Mononuclear cell (primary cell): Measurements from ENCODE around the gene SYTL2. TPM values are rescaled to one million over a fixed set of nuclear protein-coding genes. Genes with fewer than 3 reads are reported as not detected.

ENCODE experiments used
- H3K27me3 ChIP-seq: 2 replicates; pipeline ENCODE4 v1.6.0; 2011; ENCODE audit warnings: low read length, control low read depth; ENCODE audit not compliant: insufficient read depth
- H3K4me1 ChIP-seq: 2 replicates; pipeline ENCODE4 v1.5.1; 2011; ENCODE audit warnings: mild to moderate bottlenecking, low read length, control low read depth; ENCODE audit not compliant: insufficient read depth
- H3K4me3 ChIP-seq: 2 replicates; pipeline ENCODE4 v1.5.1; 2011; ENCODE audit warnings: mild to moderate bottlenecking, low read length, moderate library complexity
- H3K9me3 ChIP-seq: 2 replicates; pipeline ENCODE4 v1.5.1; 2011; ENCODE audit warnings: low read depth, mild to moderate bottlenecking, control low read depth, low read length
- total RNA-seq: library from RNA; depleted of rRNA; stranded (reverse); fragments of >200 nt; gene quantifications from one replicate; pipeline ENCODE4 v1.2.3, GENCODE V29; 2012

The SYTL2 gene
- total RNA-seq, 1 donor: 26.6 TPM

DNA sequence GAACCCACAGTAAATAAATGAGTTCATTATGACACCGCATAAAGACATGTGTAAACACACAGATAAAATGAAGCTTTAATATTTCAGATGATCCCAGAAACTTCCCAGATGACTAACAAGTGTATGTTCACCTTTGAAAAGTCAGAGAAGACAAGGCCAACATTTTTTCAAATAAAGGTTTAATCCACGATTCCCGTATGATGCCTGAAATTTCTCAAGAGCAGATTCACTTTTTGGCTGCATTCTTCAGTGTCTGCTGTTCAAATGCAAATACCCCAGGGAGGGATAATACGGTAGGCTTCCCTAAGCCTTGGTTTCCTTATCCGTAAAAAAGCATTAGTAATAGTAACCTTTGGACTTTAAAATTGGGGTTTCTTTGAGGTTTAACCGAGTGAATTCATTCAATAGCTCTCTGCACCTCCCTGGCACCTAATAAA, 62.5 kb downstream of the SYTL2 start:
- H3K4me3 ChIP-seq: no peak overlapping the region
- H3K4me1 ChIP-seq: peaks cover 56% of the 10 kb centered on the region
- no peaks in the 10 kb centered on the region for H3K9me3 ChIP-seq
- H3K27me3 ChIP-seq: no peaks in the 10 kb centered on the region

DNA sequence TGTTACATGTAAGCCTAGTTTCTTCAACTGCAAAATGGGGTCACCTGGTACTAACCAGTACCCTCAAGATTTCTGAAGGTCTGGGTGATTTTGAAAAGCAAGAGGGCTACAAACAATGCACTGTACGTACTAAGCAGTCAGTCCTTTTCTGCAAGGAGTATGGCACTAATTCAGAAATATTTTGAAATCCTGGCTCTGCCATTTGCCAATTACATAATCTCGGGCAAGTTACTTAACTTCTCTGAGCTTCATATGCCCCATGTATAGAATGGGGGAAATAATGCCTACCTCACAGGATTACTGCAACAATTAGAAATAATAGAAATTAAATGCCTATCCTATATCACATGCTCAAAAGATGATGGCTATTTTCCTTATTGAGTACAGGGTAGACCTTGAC, 64.3 kb downstream of the SYTL2 start:
- Histone ChIP-seq H3K4me1 (peaks cover 38% of the 10 kb centered on the region), H3K27me3 (no peaks in the 10 kb centered on the region), H3K9me3 (no peaks in the 10 kb centered on the region), H3K4me3 (no peak overlapping the region)

DNA sequence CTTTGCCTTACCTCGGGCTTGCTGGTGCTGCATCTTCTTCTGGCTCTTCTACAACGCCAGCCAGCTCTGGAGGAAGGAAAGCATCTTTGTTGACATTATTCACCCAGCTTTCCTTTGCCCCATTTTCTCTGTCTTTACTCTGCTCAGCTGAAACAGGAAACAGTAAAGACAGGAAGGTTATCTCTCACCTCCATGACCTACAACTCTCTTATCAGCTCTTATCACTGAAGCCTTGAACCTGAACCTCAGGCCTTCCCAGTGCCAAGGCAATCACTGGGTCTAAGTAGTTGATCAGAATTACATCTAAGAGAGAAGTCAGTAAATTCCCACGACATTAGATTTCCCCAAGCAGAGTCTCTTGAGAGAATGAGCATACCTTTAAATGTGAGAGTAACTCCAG, 65.3 kb downstream of the SYTL2 start:
- H3K4me1 ChIP-seq: peaks cover 30% of the 10 kb centered on the region
- no peaks in the 10 kb centered on the region for H3K9me3 ChIP-seq
- H3K4me3 ChIP-seq: no peak overlapping the region
- H3K27me3 ChIP-seq: no peaks in the 10 kb centered on the region

DNA sequence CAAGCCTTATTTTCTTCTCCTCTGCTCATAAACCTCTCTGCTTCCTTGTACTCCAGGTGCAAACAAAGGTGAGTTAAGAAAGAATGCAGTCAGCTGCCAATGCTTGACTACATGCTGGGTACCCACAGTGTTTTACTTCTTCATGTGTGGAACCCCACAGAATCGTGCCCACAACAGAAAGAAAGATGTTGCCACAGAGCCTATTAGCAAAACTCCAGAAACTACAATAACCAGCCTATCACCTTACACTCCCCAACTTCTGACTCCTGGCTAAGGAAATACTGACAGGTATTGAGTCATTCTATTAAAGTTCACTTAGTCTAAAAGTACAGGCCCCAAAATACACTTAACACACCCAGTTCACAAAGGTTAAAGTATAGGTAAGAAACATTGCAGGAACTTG, 68.1 kb downstream of the SYTL2 start:
- Histone ChIP-seq H3K4me1 (peaks cover 17% of the 10 kb centered on the region), H3K9me3 (no peaks in the 10 kb centered on the region), H3K4me3 (no peak overlapping the region), H3K27me3 (no peaks in the 10 kb centered on the region)

DNA sequence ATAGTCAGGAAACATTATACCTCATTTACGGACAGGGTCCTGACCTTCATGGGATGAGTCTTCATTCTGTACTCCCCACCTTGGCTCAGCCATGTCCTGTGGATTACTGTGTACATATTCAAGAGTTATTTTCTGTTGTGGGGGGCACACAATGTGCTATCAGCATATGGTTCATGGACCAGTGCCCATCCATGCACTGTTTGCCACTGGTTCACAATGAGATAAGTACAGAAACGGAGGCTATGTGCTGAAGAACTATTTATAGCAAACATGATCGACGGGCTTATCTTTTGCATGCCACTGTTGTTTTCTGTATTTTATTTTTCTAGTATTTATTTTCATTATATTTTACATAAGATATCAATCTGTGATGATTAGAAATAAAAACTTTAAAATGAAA, 68.6 kb downstream of the SYTL2 start:
- no peaks in the 10 kb centered on the region for H3K27me3 ChIP-seq
- H3K4me3 ChIP-seq: no peak overlapping the region
- peaks cover 22% of the 10 kb centered on the region for H3K4me1 ChIP-seq
- no peaks in the 10 kb centered on the region for H3K9me3 ChIP-seq

DNA sequence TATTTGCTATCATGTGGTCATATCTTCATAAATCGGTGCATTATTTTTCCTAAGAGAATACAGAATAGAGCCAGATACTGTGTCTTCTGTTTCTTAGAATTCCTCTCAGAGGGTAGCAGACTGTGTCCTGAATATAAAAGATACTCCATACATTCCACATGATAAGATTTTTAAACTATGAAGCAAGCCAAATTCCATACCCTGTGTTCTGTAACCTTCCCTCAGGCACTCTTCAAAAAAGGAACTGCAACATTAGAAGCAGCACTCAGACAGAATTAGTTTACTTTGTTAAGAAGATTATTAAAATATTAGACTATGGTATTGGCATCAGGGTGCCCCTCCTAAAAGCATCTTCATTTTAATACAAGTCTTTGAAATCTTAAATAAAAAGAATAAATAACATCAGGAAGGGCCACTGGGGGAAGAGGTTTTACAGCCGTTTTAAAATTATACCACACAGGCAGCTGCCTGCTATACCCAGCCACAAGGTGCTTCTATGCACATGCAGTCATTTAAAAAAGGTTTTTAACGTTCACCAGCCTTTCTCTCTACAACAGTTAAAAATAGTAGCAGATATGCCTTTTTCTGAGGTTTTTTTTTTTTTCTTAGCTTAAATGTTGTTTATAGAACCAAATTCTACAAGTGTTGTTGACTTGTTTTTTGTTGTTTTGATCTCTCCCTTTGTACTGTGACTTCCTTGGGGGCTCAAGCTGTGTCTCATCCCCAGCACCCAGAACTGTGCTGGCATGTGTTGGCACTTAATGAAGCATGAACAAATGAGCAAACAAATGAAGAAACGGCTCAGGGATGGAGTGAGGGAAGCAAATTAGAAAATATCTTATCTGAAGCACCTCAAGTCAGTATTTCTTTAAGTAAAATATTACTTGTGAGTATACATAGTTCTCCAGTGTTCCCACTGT, 70.2 kb downstream of the SYTL2 start:
- H3K4me1 ChIP-seq: peaks cover 12% of the 10 kb centered on the region
- H3K4me3 ChIP-seq: no peak overlapping the region
- no peaks in the 10 kb centered on the region for H3K27me3 ChIP-seq
- no peaks in the 10 kb centered on the region for H3K9me3 ChIP-seq

DNA sequence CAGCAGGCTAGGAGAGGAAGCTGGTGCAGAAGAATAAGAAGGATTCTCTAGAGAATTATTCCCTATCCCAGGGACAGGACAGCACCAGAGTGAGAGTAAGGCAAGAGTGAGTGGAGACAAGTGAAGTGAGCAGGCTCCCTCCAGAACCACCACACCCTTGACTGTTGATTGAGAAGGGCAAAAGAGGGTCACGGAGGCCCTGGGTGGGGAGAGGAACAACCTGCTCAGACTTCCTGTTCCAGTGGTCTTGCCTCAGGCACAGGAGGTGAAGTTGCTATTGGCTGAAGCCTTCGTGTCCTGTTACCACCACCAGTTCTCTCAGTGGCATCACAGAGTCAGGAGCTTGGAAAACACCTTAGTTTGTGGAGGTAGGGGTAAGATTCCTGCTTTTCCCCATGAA, 73.2 kb downstream of the SYTL2 start:
- H3K27me3 ChIP-seq: no peaks in the 10 kb centered on the region
- peaks cover 7% of the 10 kb centered on the region for H3K4me1 ChIP-seq
- H3K9me3 ChIP-seq: no peaks in the 10 kb centered on the region
- H3K4me3 ChIP-seq: no peak overlapping the region

DNA sequence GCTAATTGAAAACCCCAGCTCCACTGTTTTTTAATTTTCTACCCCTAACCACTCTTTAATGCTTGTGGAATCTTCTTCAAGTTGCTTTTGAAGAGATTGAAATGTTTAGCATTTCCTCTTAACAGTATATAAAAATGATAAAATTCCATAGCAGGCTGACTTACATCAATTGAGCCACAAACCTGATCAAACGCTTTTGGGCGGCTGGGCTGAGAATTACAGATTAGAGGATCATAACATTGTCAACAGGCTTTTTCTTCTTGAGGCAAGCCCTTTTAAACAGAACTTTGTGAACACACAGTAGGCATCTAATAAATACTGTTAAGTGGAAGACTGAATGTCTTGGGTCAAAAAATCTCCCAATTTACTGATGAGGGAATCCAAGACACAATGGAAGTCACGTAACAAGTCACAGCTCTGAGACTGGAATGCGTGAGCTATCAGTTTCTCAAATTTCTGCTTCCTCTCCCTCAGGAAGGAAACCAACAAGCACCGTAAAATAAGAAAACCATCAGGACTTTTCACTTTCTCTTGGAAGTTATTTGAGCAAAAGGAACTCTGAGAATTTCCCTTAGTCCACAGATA, 75.0 kb downstream of the SYTL2 start:
- no peak overlapping the region for H3K4me3 ChIP-seq
- no peaks in the 10 kb centered on the region for H3K9me3 ChIP-seq
- peaks cover 7% of the 10 kb centered on the region for H3K4me1 ChIP-seq
- H3K27me3 ChIP-seq: no peaks in the 10 kb centered on the region

DNA sequence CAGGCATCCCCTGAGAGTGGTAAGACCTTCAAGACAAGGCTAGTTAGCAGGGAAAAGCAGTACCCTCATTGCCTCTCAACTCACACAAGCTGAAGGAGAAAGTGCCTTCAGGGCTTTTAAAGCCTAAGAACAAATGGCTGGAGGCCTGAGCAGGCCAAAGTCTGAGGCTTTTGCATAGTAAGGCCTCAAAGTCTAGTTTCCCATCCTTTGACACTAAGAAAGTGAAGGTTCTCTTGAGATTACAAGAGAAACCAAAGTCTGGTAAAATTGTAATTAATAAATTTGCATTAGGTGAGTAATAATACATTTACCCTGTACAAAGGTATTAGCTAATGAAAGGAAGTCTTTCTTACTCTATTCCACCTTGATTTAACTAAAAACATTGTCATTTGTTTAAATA, 78.0 kb downstream of the SYTL2 start:
- Histone ChIP-seq H3K4me3 (no peak overlapping the region), H3K4me1 (peaks cover 6% of the 10 kb centered on the region), H3K27me3 (no peaks in the 10 kb centered on the region), H3K9me3 (no peaks in the 10 kb centered on the region)

DNA sequence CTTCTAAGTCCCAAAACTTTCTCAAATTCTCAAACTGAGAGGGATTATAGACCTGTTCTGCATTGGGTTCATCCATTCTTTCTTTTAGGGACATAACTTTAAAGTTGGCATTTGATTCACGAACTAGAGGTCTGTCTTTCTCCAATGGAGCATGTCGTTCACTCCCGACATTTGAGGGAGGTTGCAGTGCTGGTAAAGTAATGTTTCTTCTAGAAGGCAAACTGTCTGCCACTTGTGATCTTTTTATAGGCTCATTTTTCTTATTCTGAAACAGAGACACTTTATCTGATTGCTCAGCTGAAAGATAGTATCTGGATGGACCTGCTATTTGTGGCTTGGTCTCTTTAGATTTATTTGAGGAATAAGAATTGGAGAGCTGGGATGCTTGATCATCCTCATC, 84.6 kb downstream of the SYTL2 start:
- no peak overlapping the region for H3K4me3 ChIP-seq
- no peaks in the 10 kb centered on the region for H3K9me3 ChIP-seq
- no peaks in the 10 kb centered on the region for H3K4me1 ChIP-seq
- no peaks in the 10 kb centered on the region for H3K27me3 ChIP-seq

DNA sequence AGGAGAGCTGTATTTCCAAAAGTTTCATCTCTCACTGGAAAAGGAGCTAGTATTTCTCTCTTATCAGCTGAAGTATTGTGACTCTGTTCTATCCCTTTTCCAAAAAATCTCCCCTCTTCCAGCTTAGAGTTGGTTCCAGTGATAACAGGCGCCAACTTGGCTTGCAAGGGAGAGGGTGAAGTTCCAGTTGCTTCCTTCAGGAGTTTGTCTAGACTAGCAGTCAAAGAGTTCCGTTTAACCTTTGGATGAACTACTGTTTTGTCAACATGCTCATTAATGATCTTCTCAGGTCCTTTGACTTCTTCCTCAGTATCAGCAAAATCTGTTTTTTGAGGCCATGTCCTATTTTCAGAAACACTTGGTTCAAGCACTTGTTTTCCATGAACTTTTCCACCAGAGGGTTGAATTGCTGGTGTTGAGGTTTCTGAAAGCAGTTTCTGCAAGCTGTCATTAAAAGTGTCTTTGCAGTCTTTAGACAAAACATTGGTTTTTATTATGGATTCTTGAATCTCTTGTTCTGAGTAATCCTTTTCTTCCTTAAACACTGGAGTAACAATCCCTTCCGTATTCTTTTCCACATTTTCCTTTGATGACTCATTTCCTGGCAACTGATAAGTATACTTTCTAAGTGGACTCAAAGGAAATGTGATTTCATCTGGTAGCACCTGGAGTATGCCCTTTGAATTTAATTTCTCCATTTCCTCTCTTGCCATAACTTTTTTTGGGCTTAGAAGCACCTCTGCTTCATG, 85.3 kb downstream of the SYTL2 start:
- Histone ChIP-seq H3K9me3 (no peaks in the 10 kb centered on the region), H3K4me1 (no peaks in the 10 kb centered on the region), H3K27me3 (no peaks in the 10 kb centered on the region), H3K4me3 (no peak overlapping the region)

DNA sequence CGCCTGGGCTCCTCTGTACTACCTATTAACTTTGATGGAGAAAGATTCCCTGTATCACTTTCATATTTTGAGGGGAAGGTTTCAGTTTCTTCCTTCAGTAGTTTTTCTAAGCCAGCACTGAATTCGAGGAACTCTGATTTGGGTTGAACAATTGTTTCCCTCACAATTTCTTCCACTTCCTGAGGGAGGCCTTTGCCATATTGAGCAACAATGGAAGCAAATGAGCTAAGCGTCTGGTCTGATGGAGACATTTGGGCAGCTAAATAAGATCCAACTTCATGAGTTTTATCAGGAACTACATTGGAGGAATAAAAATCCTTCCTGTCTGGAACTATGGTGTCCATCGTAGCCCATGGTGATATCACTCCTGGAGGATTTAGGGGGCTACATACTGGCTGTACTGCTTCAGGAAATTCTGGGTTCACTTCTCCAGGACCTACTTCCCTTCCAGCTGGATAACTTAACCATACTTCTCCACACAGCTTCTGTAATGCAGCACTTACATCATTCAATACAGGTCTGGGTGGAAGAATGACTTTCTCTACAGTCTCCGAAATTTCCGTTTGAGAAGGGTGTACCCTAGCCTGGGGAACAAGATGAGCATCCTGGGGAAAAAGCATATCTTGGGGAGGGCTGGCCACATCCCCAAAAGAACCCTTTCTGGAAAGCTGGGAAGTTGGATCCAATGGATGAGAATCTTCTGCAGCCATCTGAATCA, 86.0 kb downstream of the SYTL2 start:
- Histone ChIP-seq H3K9me3 (no peaks in the 10 kb centered on the region), H3K4me3 (no peak overlapping the region), H3K4me1 (no peaks in the 10 kb centered on the region), H3K27me3 (no peaks in the 10 kb centered on the region)

DNA sequence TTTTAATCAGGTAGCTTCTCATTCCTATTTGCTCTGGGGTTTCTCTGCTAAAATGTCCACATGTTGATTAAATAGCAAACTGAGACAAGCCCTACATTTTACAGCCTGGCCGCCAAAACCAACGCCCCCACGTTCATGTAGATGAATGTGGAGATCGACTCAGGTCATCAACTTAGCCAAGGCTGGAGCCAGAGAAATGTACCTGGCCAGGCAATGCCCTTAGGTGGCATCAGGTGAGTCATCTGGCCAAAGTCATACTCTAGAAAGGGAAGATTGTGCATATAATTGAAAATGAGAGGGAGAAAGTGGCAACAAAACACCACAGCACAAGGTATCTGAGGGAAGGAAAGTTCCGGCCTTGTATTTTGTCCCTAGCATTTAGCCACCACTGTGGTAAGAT, 87.9 kb downstream of the SYTL2 start:
- no peaks in the 10 kb centered on the region for H3K9me3 ChIP-seq
- H3K4me3 ChIP-seq: no peak overlapping the region
- H3K4me1 ChIP-seq: no peaks in the 10 kb centered on the region
- no peaks in the 10 kb centered on the region for H3K27me3 ChIP-seq

DNA sequence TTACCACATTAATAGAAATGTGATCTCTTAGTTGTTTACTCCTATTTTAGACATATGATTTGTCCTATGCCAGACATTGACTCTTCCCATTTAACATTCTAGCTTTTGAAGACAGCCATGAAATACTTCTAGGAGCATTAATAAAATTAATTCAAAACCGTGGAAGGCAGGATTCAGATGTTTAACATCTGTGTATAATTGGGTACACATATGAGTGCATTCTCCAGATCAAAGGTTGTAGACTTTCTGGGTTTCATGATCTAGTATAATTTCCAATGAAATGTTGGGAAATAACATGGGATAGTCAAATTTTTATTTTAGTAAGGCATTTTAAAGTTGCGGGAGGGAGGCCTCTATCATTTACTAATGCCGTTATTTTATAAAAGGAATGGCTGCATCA, 89.8 kb downstream of the SYTL2 start:
- no peaks in the 10 kb centered on the region for H3K9me3 ChIP-seq
- no peaks in the 10 kb centered on the region for H3K4me1 ChIP-seq
- H3K27me3 ChIP-seq: no peaks in the 10 kb centered on the region
- no peak overlapping the region for H3K4me3 ChIP-seq
